Gastrocnemius medialis (tissue), 4 donors: Measurements from ENCODE around the gene SLC7A6.

Experiments
- POLR2A ChIP-seq, 2 donors: fragments of 450-650 bp; IDR thresholded peaks; one replicate each; pipeline ENCODE4 v1.6.1; 2017; ENCODE audit warnings: antibody characterized with exemption in 2 of 2, mild to moderate bottlenecking in 2 of 2, moderate library complexity in 2 of 2
- TF ChIP-seq, protein P1 (sequence below), 5 experiments: fragments of 450-650 bp in 3 of 5; fragments of 200-600 bp in 2 of 5; sonication (generic) in 2 of 5; IDR thresholded peaks in 4 of 5; conservative IDR thresholded peaks in 1 of 5; 1 replicate in 4 of 5; 2 replicates in 1 of 5; pipeline ENCODE4 v1.5.1; 2016 to 2019; ENCODE audit warnings: antibody characterized with exemption in 5 of 5, mild to moderate bottlenecking in 3 of 5, moderate library complexity in 3 of 5

DNA sequence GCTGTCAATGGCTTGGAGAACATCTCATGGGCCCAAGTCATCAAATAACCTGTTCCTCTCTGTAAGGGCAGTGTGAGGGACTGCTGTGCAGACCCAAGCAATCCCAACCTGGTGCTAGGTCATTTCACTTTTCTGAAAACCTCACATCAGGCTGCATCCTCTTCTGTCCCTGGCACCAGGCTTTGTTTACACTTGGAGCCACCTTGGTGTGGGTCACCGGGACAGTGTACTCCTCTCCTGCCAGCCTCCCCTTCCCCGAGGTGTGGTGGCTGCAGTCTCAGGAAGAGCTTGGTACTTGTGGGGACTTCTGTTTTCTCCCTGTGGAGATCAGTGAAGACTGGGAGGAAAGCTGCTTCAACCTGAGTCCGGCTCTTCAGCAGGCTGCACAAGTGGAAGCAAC, 34.0 kb downstream of the SLC7A6 start:
- TF ChIP-seq, protein P1, sequence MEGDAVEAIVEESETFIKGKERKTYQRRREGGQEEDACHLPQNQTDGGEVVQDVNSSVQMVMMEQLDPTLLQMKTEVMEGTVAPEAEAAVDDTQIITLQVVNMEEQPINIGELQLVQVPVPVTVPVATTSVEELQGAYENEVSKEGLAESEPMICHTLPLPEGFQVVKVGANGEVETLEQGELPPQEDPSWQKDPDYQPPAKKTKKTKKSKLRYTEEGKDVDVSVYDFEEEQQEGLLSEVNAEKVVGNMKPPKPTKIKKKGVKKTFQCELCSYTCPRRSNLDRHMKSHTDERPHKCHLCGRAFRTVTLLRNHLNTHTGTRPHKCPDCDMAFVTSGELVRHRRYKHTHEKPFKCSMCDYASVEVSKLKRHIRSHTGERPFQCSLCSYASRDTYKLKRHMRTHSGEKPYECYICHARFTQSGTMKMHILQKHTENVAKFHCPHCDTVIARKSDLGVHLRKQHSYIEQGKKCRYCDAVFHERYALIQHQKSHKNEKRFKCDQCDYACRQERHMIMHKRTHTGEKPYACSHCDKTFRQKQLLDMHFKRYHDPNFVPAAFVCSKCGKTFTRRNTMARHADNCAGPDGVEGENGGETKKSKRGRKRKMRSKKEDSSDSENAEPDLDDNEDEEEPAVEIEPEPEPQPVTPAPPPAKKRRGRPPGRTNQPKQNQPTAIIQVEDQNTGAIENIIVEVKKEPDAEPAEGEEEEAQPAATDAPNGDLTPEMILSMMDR (IDR thresholded peaks at IDR 0.05 in 4 of 5, conservative IDR thresholded peaks at IDR 0.05 in 1 of 5), result no peak
- TF ChIP-seq POLR2A (IDR thresholded peaks at IDR 0.05), result no peak
